DMS79 (cell line): ENCODE data around the gene CEBPG.

Source experiments
- DNase-seq: peaks from one replicate; lab custom pipeline; 2025; lab: John Stamatoyannopoulos, UW

The CEBPG gene

GRCh38 chr19:33405553-33406461 lies 32.3 kb downstream of the CEBPG start:
- DNase-seq, result no peak

- peak; percentile 5 for DNase-seq
These were observed 33.1 kb downstream of the CEBPG start for GRCh38 chr19:33406521-33407139.

DNA sequence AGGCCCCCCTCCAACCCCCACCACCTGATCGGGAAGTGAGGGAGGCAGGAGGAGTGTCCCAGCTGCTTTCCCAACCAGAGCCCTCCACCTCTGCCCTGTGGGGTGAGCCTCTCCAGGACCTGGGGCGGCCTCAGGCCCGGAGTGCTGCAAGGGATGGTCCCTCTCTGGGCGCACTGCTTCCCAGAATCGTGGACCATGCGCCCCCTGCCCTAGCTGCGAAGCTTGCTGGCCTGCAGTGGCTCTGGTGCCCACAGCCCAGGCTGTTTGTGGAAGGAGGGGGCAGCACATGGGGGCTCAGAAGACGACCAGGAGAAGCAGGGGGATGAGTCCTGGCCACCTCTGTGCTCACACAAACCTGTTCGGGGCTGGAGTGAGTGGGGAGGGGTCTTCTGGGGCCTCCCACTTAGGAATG lies 33.6 kb downstream of the CEBPG start:
- DNase-seq, result no peak

DNA sequence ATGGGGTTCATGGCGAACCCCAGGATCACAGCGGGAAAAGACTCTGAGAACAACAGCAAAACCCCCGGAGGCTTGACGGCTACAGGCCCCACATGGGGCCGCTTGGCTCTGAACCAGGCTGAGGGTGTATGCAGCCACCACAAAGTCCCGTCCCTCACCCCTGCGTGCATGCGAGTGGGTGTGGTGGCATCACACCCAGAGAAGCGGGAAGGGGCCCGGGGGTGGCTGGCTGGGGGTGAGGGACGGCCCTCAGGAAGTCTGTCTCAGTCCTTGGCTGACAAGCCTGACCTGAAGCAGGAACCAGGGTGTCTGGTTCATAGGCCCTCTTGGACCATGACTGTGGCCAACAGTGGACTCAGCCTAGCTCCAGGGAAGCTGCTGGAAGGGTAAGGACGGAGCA lies 34.2 kb downstream of the CEBPG start:
- no peak for DNase-seq

DNA sequence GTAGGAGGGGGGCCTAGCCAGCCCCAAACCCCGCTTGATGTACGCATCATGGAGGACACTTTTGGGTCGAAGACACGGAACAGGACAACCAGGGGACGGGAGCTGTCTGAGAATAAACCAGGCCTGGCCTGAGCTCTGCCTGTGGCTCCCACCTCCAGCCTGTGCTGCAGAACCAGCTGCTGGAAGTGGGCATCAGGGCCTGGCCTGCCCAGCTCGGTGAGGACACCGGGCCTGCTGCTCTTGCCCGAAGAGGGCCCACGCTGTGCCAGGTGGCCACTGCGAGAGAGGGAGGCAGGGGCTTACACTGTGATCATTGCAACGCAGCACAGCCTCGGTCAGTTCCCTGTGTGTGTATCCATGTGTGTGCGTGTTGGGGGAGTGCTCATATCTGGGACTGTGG lies 34.6 kb downstream of the CEBPG start:
- DNase-seq, result no peak

DNA sequence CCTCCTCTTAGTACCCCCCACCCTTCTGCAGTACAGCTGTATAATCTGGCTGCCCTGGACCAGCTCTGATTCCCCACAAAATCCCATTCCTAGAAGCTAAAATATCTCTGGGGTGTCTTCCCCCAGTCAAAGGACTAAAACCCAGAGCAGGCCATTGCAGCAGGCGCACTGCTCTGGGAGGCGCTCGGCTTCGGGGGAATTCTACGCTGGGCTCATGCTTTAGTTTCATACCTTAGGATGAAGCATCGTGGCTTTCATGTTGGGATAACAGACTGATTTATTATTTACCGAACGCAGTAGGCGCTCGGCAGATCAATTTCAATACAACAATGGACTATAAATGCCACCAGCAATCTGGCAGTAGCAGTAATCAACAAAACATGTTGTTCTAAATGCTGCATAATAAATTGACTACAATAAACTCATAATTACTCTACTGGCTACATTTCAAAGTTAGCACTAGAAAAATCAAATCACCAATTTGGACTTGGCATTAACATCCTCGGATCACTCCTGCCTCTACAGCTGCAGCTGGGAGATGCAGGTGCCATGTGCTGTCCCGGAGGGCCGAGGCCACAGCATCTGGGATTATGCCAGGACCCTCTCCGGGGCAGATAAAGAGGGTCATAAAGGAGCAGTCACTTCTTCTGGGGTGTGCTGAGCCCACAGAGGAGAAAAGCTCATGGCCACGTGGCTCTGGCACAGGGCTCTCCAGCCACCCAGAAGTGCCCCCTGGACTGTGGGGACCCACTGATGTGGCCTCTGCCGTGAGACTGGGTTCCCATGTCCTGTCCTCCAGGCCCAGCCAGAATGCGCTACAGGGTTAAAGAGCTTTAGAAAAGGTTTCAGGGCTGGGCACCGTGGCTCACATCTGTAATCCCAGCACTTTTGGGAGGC lies 35.3 kb downstream of the CEBPG start:
- no peak for DNase-seq

DNA sequence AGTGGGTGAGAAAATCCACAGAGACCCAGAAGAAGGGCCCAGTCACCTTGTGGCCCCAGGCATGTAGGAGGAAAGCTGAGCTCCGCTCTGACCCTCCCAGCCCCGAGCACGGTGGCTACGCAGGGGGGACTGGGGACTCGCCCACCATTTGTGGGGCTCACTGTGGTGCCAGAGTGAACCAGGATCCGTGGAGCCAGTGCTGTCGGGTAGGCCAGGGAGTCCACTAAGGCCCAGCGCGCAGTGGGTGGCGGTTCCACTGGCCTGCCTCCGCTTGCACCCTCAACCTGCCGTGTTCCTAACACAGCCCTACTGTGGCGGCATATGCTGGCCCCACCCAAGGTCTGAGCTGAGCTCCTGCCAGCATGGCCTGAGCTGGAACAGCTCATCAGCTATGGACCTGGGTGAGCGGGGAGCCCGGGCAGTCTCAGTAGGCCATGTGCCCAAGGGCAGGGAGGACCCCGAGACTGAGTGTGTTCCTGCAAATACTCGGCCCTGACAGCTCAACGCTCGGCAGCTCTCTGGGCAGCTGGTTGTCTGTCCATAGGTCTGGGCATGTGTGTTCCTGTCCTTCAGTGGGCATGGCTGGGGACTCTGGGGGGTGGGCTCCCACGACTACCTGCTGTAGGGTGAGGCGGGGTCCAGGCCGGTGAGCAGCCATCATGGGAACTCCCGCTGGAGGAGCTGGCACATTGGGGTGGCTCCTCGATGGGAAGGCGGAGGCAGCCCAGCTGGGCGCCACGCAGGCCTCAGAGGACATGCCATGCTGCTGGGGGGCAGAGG lies 36.6 kb downstream of the CEBPG start:
- DNase-seq, result no peak

DNA sequence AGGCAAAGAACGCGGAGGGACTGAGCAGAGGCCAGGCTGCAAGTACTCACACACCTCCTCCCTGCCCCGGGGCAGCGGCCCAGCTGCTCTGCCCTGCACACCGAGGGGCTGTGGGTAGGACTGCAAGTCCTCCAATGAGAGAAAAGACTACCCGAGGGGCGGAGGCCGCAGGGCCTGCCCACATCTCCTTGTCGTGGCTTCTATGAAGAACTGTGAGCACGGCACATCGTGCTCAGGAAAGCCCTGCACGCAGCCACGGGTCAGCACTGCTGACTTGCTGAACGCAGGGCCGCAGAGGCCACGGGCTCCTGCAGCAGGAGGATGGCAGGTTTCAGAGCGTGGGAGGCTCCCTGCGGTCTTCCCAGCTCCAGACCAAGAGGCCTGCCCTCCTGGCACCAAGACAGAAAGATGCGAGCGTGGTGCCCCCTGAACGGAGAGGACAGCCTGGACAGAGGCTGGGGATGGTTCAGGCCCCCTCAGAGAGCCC lies 37.4 kb downstream of the CEBPG start:
- no peak for DNase-seq

GRCh38 chr19:33411621-33412180 lies 38.2 kb downstream of the CEBPG start:
- no peak for DNase-seq

GRCh38 chr19:33412601-33413425 lies 39.3 kb downstream of the CEBPG start:
- no peak for DNase-seq

DNA sequence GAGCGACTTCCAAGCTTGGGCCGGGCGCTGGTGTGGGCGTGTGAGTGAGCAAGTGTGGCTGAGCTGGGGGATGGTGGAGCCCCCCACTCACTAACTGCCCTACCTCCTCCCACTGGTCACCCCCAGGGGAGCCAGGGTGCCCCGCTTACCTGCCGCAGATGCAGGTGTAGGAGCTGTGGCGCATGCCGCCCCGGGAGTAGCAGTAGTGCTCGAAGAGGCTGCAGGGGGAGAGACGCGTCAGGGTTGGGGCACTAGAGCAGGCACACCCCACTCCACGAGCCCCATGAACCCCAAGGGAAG lies 39.9 kb downstream of the CEBPG start:
- no peak for DNase-seq

DNA sequence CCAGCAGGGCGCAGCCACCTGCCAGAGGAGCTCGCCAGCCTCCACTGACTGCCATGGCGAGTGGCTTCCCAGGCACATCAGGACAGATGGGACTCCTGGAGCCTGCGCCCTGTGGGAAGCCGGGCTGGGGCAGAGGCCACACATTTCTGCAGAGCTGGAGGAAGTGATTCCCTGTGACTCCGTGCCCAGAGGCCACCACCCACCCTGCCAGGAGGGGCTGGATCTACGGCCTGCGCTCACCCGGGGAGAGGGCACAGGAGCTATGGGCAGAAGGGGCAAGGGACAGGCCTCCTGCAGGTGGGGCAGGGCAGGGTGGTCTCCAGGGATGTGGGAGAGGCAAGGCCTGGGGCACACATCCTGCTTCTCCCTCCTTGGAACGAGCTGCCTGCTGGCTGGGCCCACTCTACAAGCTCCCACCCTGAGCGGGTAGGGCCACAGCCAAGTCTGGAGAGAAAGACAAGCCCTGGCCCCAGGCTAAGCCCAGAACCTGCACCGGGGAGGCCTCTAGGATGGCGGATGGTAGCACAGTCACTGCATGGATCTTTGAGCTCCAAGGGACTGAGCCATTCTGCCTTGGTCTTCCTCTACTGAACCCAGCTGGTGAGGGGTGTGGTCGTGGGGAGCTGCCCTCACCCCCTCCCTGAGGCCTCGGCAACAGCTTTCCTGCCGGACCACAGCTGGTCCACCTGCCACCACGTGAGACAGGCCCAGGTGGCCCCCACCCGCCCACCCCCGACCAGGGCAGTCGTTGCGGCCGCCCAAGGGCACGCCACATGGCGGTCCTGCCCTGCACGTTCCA lies 40.6 kb downstream of the CEBPG start:
- DNase-seq, result no peak

GRCh38 chr19:33414667-33415605 lies 41.4 kb downstream of the CEBPG start:
- no peak for DNase-seq

DNA sequence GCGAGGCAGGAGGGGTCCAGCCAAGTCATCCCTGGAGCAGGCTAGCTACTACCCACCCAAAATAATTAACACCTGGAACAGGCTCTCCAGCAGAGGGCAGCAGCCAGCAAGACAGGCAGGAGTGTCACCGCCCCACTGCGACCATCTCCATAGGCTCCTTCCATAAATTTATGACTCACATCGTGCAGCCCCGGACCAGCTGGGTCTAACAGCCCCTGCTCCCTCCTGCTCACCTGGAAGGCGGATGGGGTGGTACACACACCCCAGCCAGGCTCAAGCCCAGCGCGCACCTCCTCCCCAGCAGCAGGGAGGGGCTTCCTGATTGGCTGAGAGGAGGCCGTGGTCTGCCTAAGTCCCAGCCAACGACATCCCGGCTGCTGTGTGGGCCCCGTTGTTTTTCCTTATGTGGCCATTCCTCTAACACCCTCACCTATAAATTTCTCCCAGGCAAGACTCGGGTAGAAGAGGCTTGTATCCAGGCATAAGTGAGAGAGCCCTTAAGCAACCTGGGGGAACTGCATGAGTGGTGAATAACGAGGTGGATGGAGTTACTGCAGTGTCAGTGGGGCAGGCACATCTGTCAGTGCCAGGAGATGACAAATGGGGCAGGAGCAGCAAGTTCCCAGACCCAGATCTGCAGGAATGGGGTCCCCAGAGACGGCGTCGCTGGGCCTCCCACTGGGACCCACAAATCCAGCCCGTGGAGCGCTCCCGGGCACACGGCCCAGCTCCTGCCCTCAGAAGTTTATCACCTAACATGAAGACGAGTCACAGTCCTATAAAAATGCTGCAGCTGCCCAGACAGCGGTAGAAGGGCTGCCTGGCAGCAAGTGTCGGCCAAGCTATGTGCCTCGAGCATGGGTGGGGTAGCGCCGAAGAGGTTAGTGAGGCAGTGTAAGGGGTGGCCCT lies 43.1 kb downstream of the CEBPG start:
- DNase-seq, result peak; percentile 77

DNA sequence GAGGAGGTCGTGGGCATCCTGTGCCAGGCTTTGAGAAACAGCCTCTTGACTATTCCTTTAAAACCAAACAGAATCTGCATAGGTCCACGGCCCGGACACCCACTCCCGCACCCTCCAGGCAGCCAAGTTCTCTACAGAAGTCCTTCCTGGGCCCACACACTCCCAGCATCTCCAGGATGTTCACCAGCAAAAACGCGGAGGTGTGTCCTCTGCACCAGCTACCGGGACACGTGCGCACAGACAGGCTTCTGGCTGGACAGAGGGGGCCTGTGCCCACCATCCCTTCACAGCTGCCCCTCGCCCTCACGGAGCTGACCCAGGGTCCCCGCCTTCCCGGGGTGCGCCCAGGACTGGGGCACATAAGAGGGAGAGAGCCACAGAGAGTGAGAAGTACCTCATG lies 44.2 kb downstream of the CEBPG start:
- DNase-seq, result no peak

- DNase-seq, result no peak
These were observed 45.0 kb downstream of the CEBPG start for GRCh38 chr19:33418461-33418860.
